Epithelial cell of proximal tubule (primary cell): ENCODE measurements around the gene ZNF880. TPM values are rescaled to one million over a fixed set of nuclear protein-coding genes. Genes with fewer than 3 reads are reported as not detected.

Experiments
- DNase-seq: peaks from one replicate; pipeline ENCODE4 v3.0.0-alpha.2; 2011; ENCODE audit warnings: low read depth
- H3K4me3 ChIP-seq: 2 replicates; pipeline ENCODE4 v1.5.1; 2011; ENCODE audit warnings: low read depth, mild to moderate bottlenecking, low read length
- total RNA-seq: library from RNA; depleted of rRNA; stranded (reverse); fragments of >200 nt; gene quantifications from 2 replicates; pipeline ENCODE4 v1.2.3, GENCODE V29; 2015
- TF ChIP-seq, protein P1 (sequence below): conservative IDR thresholded peaks from 2 replicates; pipeline ENCODE4 v1.5.1; 2012; ENCODE audit warnings: low read depth, mild to moderate bottlenecking, low read length

The ZNF880 gene
- total RNA-seq, 1 donor from 2014 or later = 22.8 TPM

DNA sequence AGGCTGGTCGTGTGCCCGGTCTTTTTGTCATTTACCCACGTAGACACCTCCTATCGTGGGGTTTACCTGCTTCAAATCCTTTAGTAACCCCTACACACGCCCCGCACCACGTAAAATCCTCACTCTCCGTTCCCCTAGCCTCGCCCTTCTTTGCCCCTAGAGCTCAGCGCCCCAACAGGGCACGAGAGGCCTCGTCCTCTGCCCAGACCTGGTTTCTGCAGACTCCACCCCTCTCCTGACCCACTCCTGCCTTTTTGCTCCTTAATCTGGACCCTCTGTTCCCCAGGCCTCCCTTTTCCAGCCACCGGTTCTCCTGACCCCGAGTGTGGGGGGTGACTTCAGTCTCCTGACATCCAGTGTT is 28.3 kb downstream of the ZNF880 start:
- DNase-seq = no peak

DNA sequence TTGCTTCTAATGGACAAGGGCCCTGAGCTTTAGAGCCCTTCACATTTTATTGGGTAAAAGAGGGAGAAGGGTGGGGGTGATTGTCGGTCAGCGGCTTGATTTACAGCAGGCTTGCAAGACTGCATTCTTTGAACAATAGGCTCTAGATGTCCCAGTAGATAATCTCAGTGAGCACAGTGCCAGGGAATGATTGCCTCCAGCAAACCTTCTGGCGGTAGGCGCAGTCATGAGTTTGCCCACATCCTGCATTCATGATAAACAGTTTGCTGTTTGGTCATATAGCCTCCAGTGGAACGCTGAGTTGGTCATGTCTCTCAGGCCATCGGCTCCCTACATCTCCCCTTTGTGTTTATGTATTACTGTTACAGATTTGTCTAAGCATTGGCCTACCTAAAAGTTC is 40.6 kb downstream of the ZNF880 start:
- H3K4me3 ChIP-seq = no peak overlapping the region
- TF ChIP-seq, protein P1, sequence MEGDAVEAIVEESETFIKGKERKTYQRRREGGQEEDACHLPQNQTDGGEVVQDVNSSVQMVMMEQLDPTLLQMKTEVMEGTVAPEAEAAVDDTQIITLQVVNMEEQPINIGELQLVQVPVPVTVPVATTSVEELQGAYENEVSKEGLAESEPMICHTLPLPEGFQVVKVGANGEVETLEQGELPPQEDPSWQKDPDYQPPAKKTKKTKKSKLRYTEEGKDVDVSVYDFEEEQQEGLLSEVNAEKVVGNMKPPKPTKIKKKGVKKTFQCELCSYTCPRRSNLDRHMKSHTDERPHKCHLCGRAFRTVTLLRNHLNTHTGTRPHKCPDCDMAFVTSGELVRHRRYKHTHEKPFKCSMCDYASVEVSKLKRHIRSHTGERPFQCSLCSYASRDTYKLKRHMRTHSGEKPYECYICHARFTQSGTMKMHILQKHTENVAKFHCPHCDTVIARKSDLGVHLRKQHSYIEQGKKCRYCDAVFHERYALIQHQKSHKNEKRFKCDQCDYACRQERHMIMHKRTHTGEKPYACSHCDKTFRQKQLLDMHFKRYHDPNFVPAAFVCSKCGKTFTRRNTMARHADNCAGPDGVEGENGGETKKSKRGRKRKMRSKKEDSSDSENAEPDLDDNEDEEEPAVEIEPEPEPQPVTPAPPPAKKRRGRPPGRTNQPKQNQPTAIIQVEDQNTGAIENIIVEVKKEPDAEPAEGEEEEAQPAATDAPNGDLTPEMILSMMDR = no peak
- no peak for DNase-seq

More for the DNA sequence above, 28.3 kb downstream of the ZNF880 start:
- peak overlapping the region; percentile 75 for H3K4me3 ChIP-seq
- TF ChIP-seq, protein P1 = no peak

DNA sequence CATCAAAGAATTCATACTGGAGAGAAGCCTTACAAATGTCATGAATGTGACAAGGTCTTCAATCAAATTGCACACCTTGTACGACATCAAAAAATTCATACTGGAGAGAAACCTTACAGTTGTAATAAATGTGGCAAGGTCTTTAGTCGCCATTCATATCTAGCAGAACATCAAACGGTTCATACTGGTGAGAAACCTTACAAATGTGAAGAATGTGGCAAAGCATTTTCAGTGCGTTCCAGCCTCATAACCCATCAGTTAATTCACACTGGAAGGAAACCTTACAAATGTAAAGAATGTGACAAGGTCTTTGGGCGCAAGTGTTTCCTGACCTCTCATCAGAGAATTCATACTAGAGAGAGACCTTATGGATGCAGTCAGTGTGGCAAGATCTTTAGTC is 46.0 kb downstream of the ZNF880 start:
- TF ChIP-seq, protein P1 = no peak
- DNase-seq = no peak
- H3K4me3 ChIP-seq = no peak overlapping the region

DNA sequence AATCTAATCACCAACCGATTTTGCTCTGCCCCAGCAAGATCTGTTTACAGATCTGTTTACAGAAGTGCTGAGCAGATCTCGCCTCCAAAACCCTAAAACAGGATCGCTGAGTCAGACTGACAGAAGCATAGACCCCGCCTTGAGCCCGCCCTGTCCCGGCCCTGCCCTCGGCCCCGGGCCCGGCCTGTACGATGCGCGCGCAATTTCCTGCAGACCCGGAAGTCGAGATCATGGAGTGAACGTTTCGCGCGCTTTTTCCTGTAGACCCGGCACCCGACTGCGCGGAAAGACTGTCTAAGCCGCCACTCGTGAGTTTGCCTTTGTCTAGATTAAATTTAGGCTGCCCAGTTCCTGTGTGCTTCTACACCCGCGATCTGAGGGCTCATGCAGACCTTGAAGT is 59.2 kb downstream of the ZNF880 start, which contains the start of gene ZNF534:
ZNF534 (plus strand) TSS at position 212 of the 400 bp plus-strand sequence. CDS start 2,327 bp downstream, outside the sequence.
- DNase-seq = no peak
- TF ChIP-seq, protein P1 = no peak
- no peak within 1 kb of the TSS for H3K4me3 ChIP-seq

Other genes starting within 250 kb of the ZNF880 start
- gene ZNF616, start 230.0 kb upstream of the ZNF880 start, total RNA-seq = 3.5 and 3.6 TPM in 2 replicates
- gene ZNF836, start 198.3 kb upstream of the ZNF880 start, total RNA-seq = 3.0 and 6.8 TPM in 2 replicates
- gene PPP2R1A, start 179.9 kb upstream of the ZNF880 start, total RNA-seq = 329 and 367 TPM in 2 replicates
- 5.3 and 11.9 TPM in 2 replicates for gene ZNF766, start 100.3 kb upstream of the ZNF880 start, total RNA-seq
- gene ZNF480, start 72.8 kb upstream of the ZNF880 start, total RNA-seq = 8.0 and 20.8 TPM in 2 replicates
- gene ZNF610, start 33.7 kb upstream of the ZNF880 start, total RNA-seq = 0.51 and 1.3 TPM in 2 replicates
- gene ZNF528, start 27.9 kb downstream of the ZNF880 start, total RNA-seq = 10.0 and 10.6 TPM in 2 replicates
- 0.07 TPM in 1 of 2 replicates, not detected in the other for gene ZNF534, start 59.2 kb downstream of the ZNF880 start, total RNA-seq
- gene ZNF578, start 83.6 kb downstream of the ZNF880 start, total RNA-seq = 1.6 and 2.3 TPM in 2 replicates
- 5.5 and 13.3 TPM in 2 replicates for gene ZNF808, start 157.7 kb downstream of the ZNF880 start, total RNA-seq
- gene ZNF701, start 200.4 kb downstream of the ZNF880 start, total RNA-seq = 7.6 and 8.8 TPM in 2 replicates